Activated T-cell treated with anti-CD3 and anti-CD28 coated beads for 24 hours (primary cell): ENCODE data around the gene LRRC47.

ENCODE experiments used
- DNase-seq: peaks from one replicate; pipeline ENCODE4 v3.0.0-alpha.2; 2020; ENCODE audit warnings: low read depth

Gene LRRC47

GRCh38 chr1:3746830-3747521, 49.3 kb downstream of the LRRC47 start:
- peak; percentile 84 for DNase-seq

- no peak for DNase-seq
These were observed 49.9 kb downstream of the LRRC47 start for GRCh38 chr1:3746389-3746829.

- no peak for DNase-seq
These were observed 50.5 kb downstream of the LRRC47 start for GRCh38 chr1:3745590-3746381.

GRCh38 chr1:3745071-3745470, 51.2 kb downstream of the LRRC47 start:
- DNase-seq = no peak

GRCh38 chr1:3744646-3745045, 51.7 kb downstream of the LRRC47 start:
- no peak for DNase-seq

GRCh38 chr1:3743826-3744225, 52.5 kb downstream of the LRRC47 start:
- DNase-seq = no peak

- no peak for DNase-seq
These were observed 52.9 kb downstream of the LRRC47 start for GRCh38 chr1:3743421-3743820.

- DNase-seq = no peak
These were observed 53.6 kb downstream of the LRRC47 start for GRCh38 chr1:3742439-3743298.

- no peak for DNase-seq
These were observed 54.5 kb downstream of the LRRC47 start for GRCh38 chr1:3741566-3742438.

- no peak for DNase-seq
These were observed 55.5 kb downstream of the LRRC47 start for GRCh38 chr1:3740752-3741151.

GRCh38 chr1:3740042-3740441, 56.3 kb downstream of the LRRC47 start:
- no peak for DNase-seq

GRCh38 chr1:3738943-3739342, 57.4 kb downstream of the LRRC47 start:
- no peak for DNase-seq

- DNase-seq = no peak
These were observed 59.6 kb downstream of the LRRC47 start for GRCh38 chr1:3736708-3737107.

GRCh38 chr1:3736131-3736561, 60.2 kb downstream of the LRRC47 start:
- no peak for DNase-seq

- no peak for DNase-seq
These were observed 60.6 kb downstream of the LRRC47 start for GRCh38 chr1:3735688-3736087.

- no peak for DNase-seq
These were observed 61.1 kb downstream of the LRRC47 start for GRCh38 chr1:3735027-3735681.

- no peak for DNase-seq
These were observed 61.7 kb downstream of the LRRC47 start for GRCh38 chr1:3734602-3735001.

GRCh38 chr1:3733883-3734589, 62.3 kb downstream of the LRRC47 start:
- no peak for DNase-seq

GRCh38 chr1:3733094-3733882, 63.0 kb downstream of the LRRC47 start:
- DNase-seq = no peak
